Type B pancreatic cell (in vitro differentiated cells): ENCODE results near the gene TRIM71. TPM values are rescaled to one million over a fixed set of nuclear protein-coding genes. Genes with fewer than 3 reads are reported as not detected.

ENCODE experiments used
- DNase-seq: peaks from one replicate; pipeline ENCODE4 v3.0.0; 2021; ENCODE audit warnings: mixed read lengths; ENCODE audit not compliant: unreplicated experiment; ENCODE audit errors: extremely low spot score
- H3K27ac Mint-ChIP-seq: 2 replicates; pipeline ENCODE4 v1.8.0; 2021; ENCODE audit warnings: mild to moderate bottlenecking, mixed read lengths
- H3K27me3 Mint-ChIP-seq: 2 replicates; pipeline ENCODE4 v1.8.0; 2021; ENCODE audit warnings: mixed read lengths
- H3K36me3 Mint-ChIP-seq: 2 replicates; pipeline ENCODE4 v1.8.0; 2021; ENCODE audit warnings: mixed read lengths
- H3K4me1 Mint-ChIP-seq: one replicate; pipeline ENCODE4 v1.8.0; 2021; ENCODE audit warnings: mixed read lengths; ENCODE audit not compliant: unreplicated experiment
- H3K4me3 Mint-ChIP-seq: 2 replicates; pipeline ENCODE4 v1.8.0; 2021; ENCODE audit warnings: mild to moderate bottlenecking, mixed read lengths
- H3K9me3 Mint-ChIP-seq: 2 replicates; pipeline ENCODE4 v1.8.0; 2021; ENCODE audit warnings: mixed read lengths
- CTCF ChIP-seq: fragments of 200-600 bp; sonication (generic); conservative IDR thresholded peaks from 2 replicates; pipeline ENCODE4 v1.5.0; 2021; ENCODE audit warnings: antibody characterized with exemption, mild to moderate bottlenecking
- total RNA-seq: library from RNA; stranded (reverse); gene quantifications from 2 replicates; pipeline ENCODE4 v1.2.1, GENCODE V29; 2021; ENCODE audit warnings: low replicate concordance

Gene TRIM71
- total RNA-seq, 1 donor from 2014 or later = 26.5 TPM

GRCh38 chr3:32871273-32871672 is 53.5 kb downstream of the TRIM71 start:
- Mint-ChIP-seq H3K9me3 (no peaks in the 10 kb centered on the region), H3K36me3 (peaks cover 7% of the 10 kb centered on the region), H3K4me1 (peaks cover 54% of the 10 kb centered on the region), H3K27me3 (no peaks in the 10 kb centered on the region), H3K27ac (no peak overlapping the region), H3K4me3 (no peak overlapping the region)
- no peak for DNase-seq
- TF ChIP-seq CTCF = no peak

GRCh38 chr3:32872487-32873382 is 54.9 kb downstream of the TRIM71 start:
- H3K4me3 Mint-ChIP-seq = no peak overlapping the region
- no peak for DNase-seq
- no peak for TF ChIP-seq CTCF
- H3K36me3 Mint-ChIP-seq = peaks cover 14% of the 10 kb centered on the region
- H3K9me3 Mint-ChIP-seq = no peaks in the 10 kb centered on the region
- no peak overlapping the region for H3K27ac Mint-ChIP-seq
- H3K27me3 Mint-ChIP-seq = no peaks in the 10 kb centered on the region
- peaks cover 46% of the 10 kb centered on the region for H3K4me1 Mint-ChIP-seq

GRCh38 chr3:32873531-32874130 is 55.8 kb downstream of the TRIM71 start:
- no peak for DNase-seq
- H3K36me3 Mint-ChIP-seq = peaks cover 18% of the 10 kb centered on the region
- peaks cover 37% of the 10 kb centered on the region for H3K4me1 Mint-ChIP-seq
- no peaks in the 10 kb centered on the region for H3K27me3 Mint-ChIP-seq
- H3K27ac Mint-ChIP-seq = no peak overlapping the region
- no peak overlapping the region for H3K4me3 Mint-ChIP-seq
- H3K9me3 Mint-ChIP-seq = no peaks in the 10 kb centered on the region
- TF ChIP-seq CTCF = no peak

- H3K27ac Mint-ChIP-seq = no peak overlapping the region
- peaks cover 19% of the 10 kb centered on the region for H3K4me1 Mint-ChIP-seq
- no peak for TF ChIP-seq CTCF
- H3K27me3 Mint-ChIP-seq = no peaks in the 10 kb centered on the region
- no peaks in the 10 kb centered on the region for H3K9me3 Mint-ChIP-seq
- peaks cover 28% of the 10 kb centered on the region for H3K36me3 Mint-ChIP-seq
- H3K4me3 Mint-ChIP-seq = no peak overlapping the region
- no peak for DNase-seq
Measured at GRCh38 chr3:32876920-32877319, 59.1 kb downstream of the TRIM71 start.

- no peaks in the 10 kb centered on the region for H3K9me3 Mint-ChIP-seq
- H3K4me1 Mint-ChIP-seq = peaks cover 14% of the 10 kb centered on the region
- no peak for DNase-seq
- no peak for TF ChIP-seq CTCF
- peaks cover 28% of the 10 kb centered on the region for H3K36me3 Mint-ChIP-seq
- H3K27ac Mint-ChIP-seq = no peak overlapping the region
- no peak overlapping the region for H3K4me3 Mint-ChIP-seq
- H3K27me3 Mint-ChIP-seq = no peaks in the 10 kb centered on the region
Measured at GRCh38 chr3:32877598-32877997, 59.8 kb downstream of the TRIM71 start.
